ENCODE data around the gene RNU5D-1.
A peak's percentile ranks its signal among the peaks of the same experiment; 100 is the strongest.
"Not testable (repeated sequence)": the region's sequence is repeated elsewhere in the genome, so short reads cannot be mapped to it uniquely, and the experiment has no call there.

Gene RNU5D-1

DNA sequence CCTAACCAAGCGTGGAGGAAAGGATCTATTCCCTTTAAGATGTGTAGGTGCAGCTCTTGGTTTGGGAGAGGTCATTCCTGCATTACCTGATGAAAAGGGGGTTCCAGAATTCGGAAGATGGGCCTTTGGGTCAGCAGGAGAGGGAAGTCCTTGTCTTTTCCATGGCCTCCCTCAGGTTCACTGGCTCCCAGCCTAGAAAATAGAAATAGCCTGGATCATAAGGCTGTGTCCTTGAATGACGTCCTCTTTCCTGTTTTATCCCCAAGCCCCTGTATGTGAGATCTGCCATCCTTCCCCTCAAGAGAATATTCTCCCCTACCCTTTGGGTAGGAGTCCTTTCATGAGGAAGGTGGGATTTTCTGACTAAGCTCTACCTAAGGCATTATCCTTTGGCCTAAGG, 29.9 kb upstream of the RNU5D-1 start:
- H3K4me3 ChIP-seq (ENCODE audit: extremely low read depth, insufficient read depth, low read length, poor library complexity, severe bottlenecking): no peak overlapping the region
- H3K9me3 ChIP-seq (ENCODE audit: control insufficient read depth, low read length): no peaks in the 10 kb centered on the region
- 87 to 100% methylated on average over 2 to 3 of the region's 3 CpGs for WGBS, 2 experiments (ENCODE audit: insufficient coverage in 2 of 2)
- no peak overlapping the region for H3K27ac ChIP-seq (ENCODE audit: low read depth, low read length, severe bottlenecking)
- H3K4me1 ChIP-seq (ENCODE audit: control insufficient read depth, insufficient read depth, low read length, poor library complexity, severe bottlenecking): no peaks in the 10 kb centered on the region
- H3K36me3 ChIP-seq (ENCODE audit: control insufficient read depth, insufficient read depth, low read length): peaks cover 96% of the 10 kb centered on the region

DNA sequence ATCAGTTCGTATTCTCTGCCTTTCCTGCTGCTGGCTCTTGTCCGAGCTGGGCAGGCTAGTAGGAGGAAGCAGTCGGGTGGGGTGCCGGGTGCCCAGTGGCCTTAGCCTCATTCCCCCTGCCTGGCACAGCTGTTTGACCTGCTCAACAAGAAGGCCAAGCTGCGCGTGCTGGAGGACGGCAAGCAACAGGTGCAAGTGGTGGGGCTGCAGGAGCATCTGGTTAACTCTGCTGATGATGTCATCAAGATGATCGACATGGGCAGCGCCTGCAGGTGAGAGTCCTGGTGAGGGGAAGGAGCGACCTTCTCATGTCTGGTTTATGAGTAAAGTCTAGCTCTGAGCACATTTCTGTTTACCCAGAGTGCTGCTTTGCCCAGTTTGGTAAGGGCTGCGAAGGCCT, 28.1 kb upstream of the RNU5D-1 start:
- Histone ChIP-seq H3K9me3 (ENCODE audit: control insufficient read depth, low read length) (no peaks in the 10 kb centered on the region), H3K27ac (ENCODE audit: low read depth, low read length, severe bottlenecking) (no peak overlapping the region), H3K4me3 (ENCODE audit: extremely low read depth, insufficient read depth, low read length, poor library complexity, severe bottlenecking) (no peak overlapping the region), H3K4me1 (ENCODE audit: control insufficient read depth, insufficient read depth, low read length, poor library complexity, severe bottlenecking) (no peaks in the 10 kb centered on the region), H3K36me3 (ENCODE audit: control insufficient read depth, insufficient read depth, low read length) (peaks cover 96% of the 10 kb centered on the region)
- 85 to 88% methylated on average over 10 to 11 of the region's 11 CpGs for WGBS, 2 experiments (ENCODE audit: insufficient coverage in 2 of 2)

DNA sequence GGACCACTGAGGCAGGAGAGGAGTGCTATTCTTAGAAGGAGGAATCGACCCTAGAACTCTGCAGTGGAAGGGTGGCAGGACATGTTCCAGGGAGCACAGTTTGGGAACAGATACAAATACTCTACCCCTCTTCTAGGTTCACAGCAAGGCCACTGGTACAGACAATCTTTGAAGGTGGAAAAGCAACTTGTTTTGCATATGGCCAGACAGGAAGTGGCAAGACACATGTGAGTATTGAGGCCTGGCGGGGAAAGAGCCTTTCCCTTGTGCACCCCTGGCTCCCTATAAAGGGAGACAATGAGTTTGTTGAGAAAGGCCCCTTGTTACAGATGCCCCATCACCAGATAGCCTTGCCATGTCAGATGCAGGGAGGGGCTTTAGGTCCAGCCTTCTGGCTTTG, 26.4 kb upstream of the RNU5D-1 start:
- Histone ChIP-seq H3K27ac (ENCODE audit: low read depth, low read length, severe bottlenecking) (no peak overlapping the region), H3K4me3 (ENCODE audit: extremely low read depth, insufficient read depth, low read length, poor library complexity, severe bottlenecking) (no peak overlapping the region), H3K9me3 (ENCODE audit: control insufficient read depth, low read length) (no peaks in the 10 kb centered on the region), H3K36me3 (ENCODE audit: control insufficient read depth, insufficient read depth, low read length) (peaks cover 94% of the 10 kb centered on the region), H3K4me1 (ENCODE audit: control insufficient read depth, insufficient read depth, low read length, poor library complexity, severe bottlenecking) (no peaks in the 10 kb centered on the region)
- 85 to 100% methylated on average over 2 of the region's 2 CpGs for WGBS, 2 experiments (ENCODE audit: insufficient coverage in 2 of 2)

DNA sequence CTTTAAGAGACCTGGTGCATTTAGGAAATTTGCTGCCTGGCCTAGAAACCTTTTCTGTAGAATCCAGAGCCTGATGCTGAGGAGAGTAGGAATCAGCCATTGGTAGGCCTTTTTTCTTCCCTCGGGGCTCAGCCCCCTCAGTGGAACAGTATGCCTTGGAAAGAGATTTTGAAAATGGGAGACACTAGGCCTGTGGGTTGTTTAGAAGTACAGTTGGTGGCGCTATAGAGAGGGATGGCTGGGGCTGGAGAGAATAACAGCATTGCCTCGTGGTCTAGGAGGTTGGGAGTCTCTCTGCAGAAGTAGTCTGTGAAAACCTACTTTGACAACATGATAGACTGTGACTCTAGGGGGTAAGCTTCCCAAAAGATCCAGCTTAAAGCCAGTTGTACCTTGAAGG, 16.9 kb upstream of the RNU5D-1 start:
- Histone ChIP-seq H3K36me3 (ENCODE audit: control insufficient read depth, insufficient read depth, low read length) (peaks cover 88% of the 10 kb centered on the region), H3K4me3 (ENCODE audit: extremely low read depth, insufficient read depth, low read length, poor library complexity, severe bottlenecking) (no peak overlapping the region), H3K9me3 (ENCODE audit: control insufficient read depth, low read length) (no peaks in the 10 kb centered on the region), H3K27ac (ENCODE audit: low read depth, low read length, severe bottlenecking) (no peak overlapping the region), H3K4me1 (ENCODE audit: control insufficient read depth, insufficient read depth, low read length, poor library complexity, severe bottlenecking) (no peaks in the 10 kb centered on the region)
- WGBS, 2 experiments (ENCODE audit: insufficient coverage in 2 of 2): 94 to 100% methylated on average over 2 to 3 of the region's 3 CpGs

DNA sequence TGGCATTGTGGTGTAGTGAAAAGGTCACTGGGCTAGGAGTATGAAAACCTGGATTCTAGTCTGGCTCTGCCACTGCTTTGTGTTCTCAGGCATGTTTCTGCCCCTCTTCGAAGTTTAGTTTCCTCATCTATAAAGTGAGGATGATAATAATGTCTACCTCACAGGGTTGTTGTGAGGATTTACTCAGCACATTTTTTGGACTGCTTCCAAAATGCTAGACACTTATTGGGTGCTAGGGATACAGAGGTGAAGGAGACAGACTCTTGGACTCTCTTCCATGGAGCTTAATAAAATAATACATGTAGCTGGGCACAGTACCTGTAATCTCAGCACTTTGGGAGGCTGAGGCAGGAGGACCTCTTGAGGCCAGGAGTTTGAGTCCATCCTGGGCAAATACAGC, 12.2 kb upstream of the RNU5D-1 start:
- H3K4me3 ChIP-seq (ENCODE audit: extremely low read depth, insufficient read depth, low read length, poor library complexity, severe bottlenecking): no peak overlapping the region
- H3K4me1 ChIP-seq (ENCODE audit: control insufficient read depth, insufficient read depth, low read length, poor library complexity, severe bottlenecking): peaks cover 6% of the 10 kb centered on the region
- WGBS, 2 experiments (ENCODE audit: insufficient coverage in 2 of 2): 100% methylated on average over 1 of the region's 1 CpG; no CpG with 5 or more reads in 1 of the 2 experiments
- peaks cover 67% of the 10 kb centered on the region for H3K36me3 ChIP-seq (ENCODE audit: control insufficient read depth, insufficient read depth, low read length)
- H3K9me3 ChIP-seq (ENCODE audit: control insufficient read depth, low read length): no peaks in the 10 kb centered on the region
- no peak overlapping the region for H3K27ac ChIP-seq (ENCODE audit: low read depth, low read length, severe bottlenecking)

DNA sequence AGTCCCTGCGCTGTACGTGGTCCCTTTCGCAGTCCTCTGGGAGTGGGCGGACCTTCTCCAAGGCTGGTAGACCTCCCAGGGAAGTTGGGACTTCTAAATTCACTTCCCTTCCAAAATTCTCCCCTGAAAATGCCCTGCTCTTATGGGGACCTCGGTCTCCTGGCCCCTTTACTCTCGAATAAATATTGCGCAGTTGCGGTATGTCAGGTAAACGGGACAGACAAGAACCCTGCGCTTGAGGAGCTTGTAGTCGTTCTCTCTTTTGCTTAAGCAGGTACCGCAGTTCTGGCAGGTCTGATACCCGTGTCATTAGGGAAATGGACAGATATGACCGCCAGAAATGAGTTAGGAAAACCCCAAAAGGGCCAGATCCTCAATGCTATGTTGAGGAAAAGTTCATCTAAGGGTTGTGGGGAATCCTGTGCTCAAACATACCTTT, 9.2 kb upstream of the RNU5D-1 start:
- H3K36me3 ChIP-seq (ENCODE audit: control insufficient read depth, insufficient read depth, low read length): peaks cover 38% of the 10 kb centered on the region
- H3K4me3 ChIP-seq (ENCODE audit: extremely low read depth, insufficient read depth, low read length, poor library complexity, severe bottlenecking): peak overlapping the region; percentile 78
- WGBS, 2 experiments (ENCODE audit: insufficient coverage in 2 of 2): 2 to 3% methylated on average over 11 to 14 of the region's 14 CpGs
- peaks cover 6% of the 10 kb centered on the region for H3K4me1 ChIP-seq (ENCODE audit: control insufficient read depth, insufficient read depth, low read length, poor library complexity, severe bottlenecking)
- H3K27ac ChIP-seq (ENCODE audit: low read depth, low read length, severe bottlenecking): peak overlapping the region; percentile 11
- no peaks in the 10 kb centered on the region for H3K9me3 ChIP-seq (ENCODE audit: control insufficient read depth, low read length)

DNA sequence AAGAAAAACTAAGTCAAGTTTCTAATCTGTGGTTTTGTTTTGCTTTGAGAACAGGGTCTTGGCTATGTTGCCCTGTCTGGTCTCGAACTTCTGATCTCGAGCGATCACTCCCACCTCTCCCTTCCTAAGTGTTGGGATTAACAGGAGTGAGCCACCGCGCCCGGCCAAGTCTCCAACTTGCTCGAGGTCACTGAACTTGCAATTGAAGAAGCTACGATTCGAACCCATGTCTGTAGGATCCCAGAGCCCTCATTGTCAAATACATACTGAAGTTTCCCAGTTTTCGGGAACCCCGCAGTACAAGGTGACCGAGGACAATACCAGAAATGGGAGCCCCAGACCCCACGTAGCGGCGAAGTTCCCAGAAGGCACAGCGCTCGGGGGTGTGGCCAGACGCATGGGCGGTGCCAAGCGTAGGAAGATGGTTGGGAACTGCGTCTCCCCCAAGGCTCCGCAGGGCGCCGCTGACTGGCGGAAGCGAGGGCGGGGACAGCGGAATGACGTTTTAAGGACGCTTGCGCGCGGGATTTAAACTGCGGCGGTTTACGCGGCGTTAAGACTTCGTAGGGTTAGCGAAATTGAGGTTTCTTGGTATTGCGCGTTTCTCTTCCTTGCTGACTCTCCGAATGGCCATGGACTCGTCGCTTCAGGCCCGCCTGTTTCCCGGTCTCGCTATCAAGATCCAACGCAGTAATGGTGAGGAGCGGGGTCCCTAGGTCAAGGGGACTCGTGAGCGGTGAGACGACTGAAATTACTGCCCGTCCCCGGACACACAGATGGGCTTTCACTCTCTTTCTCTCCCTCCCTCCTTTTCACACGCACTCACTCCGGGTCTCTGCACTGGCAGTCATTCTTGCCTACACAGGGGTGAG, 8.6 kb upstream of the RNU5D-1 start, which contains the start of gene KIF2C:
KIF2C (plus strand) TSS at position 531 of the 872 bp plus-strand sequence; CDS start at position 627, 96 bp downstream.
- Histone ChIP-seq H3K9me3 (ENCODE audit: control insufficient read depth, low read length) (no peaks in the 10 kb centered on the region), H3K4me1 (ENCODE audit: control insufficient read depth, insufficient read depth, low read length, poor library complexity, severe bottlenecking) (peaks cover 6% of the 10 kb centered on the region), H3K36me3 (ENCODE audit: control insufficient read depth, insufficient read depth, low read length) (peaks cover 33% of the 10 kb centered on the region), H3K4me3 (ENCODE audit: extremely low read depth, insufficient read depth, low read length, poor library complexity, severe bottlenecking) (peak within 1 kb of the TSS; percentile 78), H3K27ac (ENCODE audit: low read depth, low read length, severe bottlenecking) (peak within 1 kb of the TSS; percentile 11)
- 4 to 6% methylated on average over 37 to 57 of the region's 57 CpGs for WGBS, 2 experiments (ENCODE audit: insufficient coverage in 2 of 2)

DNA sequence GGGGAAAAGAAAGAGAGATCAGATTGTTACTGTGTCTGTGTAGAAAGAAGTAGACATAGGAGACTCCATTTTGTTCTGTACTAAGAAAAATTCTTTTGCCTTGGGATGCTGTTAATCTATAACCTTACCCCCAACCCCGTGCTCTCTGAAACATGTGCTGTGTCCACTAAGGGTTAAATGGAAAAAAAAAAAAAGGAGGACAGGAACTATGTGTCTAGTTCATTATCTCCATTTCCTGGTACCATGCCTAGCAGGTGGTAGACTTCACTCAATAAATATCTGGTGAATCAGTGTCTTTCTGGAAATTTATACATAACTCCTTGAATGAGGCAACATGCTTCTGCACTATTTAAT, 8.0 kb upstream of the RNU5D-1 start:
- Histone ChIP-seq H3K4me3 (ENCODE audit: extremely low read depth, insufficient read depth, low read length, poor library complexity, severe bottlenecking) (peak overlapping the region; percentile 78), H3K36me3 (ENCODE audit: control insufficient read depth, insufficient read depth, low read length) (peaks cover 27% of the 10 kb centered on the region)
- WGBS, 2 experiments (ENCODE audit: insufficient coverage in 2 of 2): no CpG with 5 or more reads among the region's 1 CpG
- H3K4me1 ChIP-seq (ENCODE audit: control insufficient read depth, insufficient read depth, low read length, poor library complexity, severe bottlenecking); H3K27ac ChIP-seq (ENCODE audit: low read depth, low read length, severe bottlenecking); H3K9me3 ChIP-seq (ENCODE audit: control insufficient read depth, low read length): not testable (repeated sequence)

DNA sequence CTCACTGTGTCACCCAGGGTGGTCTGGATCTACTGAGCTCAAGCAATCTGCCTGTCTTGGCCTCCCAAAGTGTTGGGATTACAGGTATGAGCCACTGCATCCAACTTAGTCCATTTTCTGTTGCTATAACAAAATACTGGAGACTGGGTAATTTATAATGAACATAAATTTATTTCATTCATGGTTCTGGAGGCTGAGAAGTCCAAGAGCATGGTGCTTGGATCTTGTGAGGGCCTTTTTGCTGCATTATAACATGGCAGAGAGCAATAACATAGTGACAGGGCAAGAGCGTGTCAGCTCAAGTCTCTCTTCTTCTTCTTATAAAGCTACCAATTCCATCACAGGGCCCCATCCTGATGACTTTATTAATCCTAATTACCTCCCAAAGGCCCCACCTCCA, 5.0 kb upstream of the RNU5D-1 start:
- Histone ChIP-seq H3K4me3 (ENCODE audit: extremely low read depth, insufficient read depth, low read length, poor library complexity, severe bottlenecking) (no peak overlapping the region), H3K27ac (ENCODE audit: low read depth, low read length, severe bottlenecking) (no peak overlapping the region), H3K4me1 (ENCODE audit: control insufficient read depth, insufficient read depth, low read length, poor library complexity, severe bottlenecking) (peaks cover 4% of the 10 kb centered on the region), H3K9me3 (ENCODE audit: control insufficient read depth, low read length) (no peaks in the 10 kb centered on the region), H3K36me3 (ENCODE audit: control insufficient read depth, insufficient read depth, low read length) (peaks cover 4% of the 10 kb centered on the region)
- WGBS, 2 experiments (ENCODE audit: insufficient coverage in 2 of 2): no CpG with 5 or more reads among the region's 1 CpG

DNA sequence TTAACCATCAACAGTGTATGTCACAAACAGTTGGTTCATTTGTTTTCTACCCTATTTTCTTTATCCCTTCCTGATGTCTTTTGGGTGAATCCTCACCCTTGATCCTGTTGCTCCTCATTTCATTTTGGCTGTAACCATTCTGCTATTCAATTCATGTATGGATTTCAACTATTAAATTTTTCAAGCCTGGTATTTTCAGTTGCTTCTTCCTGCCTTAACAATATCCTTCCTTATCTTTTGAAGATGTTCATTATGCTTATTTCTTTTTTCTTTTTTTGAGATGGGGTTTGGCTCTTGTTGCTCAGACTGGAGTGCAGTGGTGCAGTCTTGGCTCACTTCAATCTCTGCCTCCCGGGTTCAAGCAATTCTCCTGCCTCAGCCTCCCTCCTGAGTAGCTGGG, 2.8 kb upstream of the RNU5D-1 start:
- no peak overlapping the region for H3K27ac ChIP-seq (ENCODE audit: low read depth, low read length, severe bottlenecking)
- no peaks in the 10 kb centered on the region for H3K4me1 ChIP-seq (ENCODE audit: control insufficient read depth, insufficient read depth, low read length, poor library complexity, severe bottlenecking)
- 100% methylated on average over 1 of the region's 1 CpG; no CpG with 5 or more reads in 1 of the 2 experiments for WGBS, 2 experiments (ENCODE audit: insufficient coverage in 2 of 2)
- H3K9me3 ChIP-seq (ENCODE audit: control insufficient read depth, low read length): no peaks in the 10 kb centered on the region
- H3K36me3 ChIP-seq (ENCODE audit: control insufficient read depth, insufficient read depth, low read length): no peaks in the 10 kb centered on the region
- no peak overlapping the region for H3K4me3 ChIP-seq (ENCODE audit: extremely low read depth, insufficient read depth, low read length, poor library complexity, severe bottlenecking)

DNA sequence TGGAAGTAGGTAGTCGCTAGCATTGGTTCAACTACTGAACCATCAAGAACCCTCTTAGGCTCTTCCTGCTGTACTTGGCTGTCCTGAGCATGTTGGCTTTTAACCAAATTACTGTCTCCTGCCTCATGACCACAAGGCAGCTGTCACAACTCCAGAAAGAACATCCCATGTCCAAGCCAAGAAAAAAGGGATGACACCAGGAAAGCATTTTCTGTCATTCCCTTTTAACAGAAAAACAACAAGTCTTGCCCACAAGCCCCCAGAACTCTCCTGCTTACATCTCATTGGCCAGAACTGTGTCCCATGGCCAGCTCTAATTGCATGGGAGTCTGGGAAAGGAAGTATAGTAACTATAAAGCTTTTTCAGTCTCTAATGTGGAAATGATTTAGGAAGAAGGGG, 2.4 kb upstream of the RNU5D-1 start:
- no peaks in the 10 kb centered on the region for H3K9me3 ChIP-seq (ENCODE audit: control insufficient read depth, low read length)
- no peak overlapping the region for H3K27ac ChIP-seq (ENCODE audit: low read depth, low read length, severe bottlenecking)
- WGBS, 2 experiments (ENCODE audit: insufficient coverage in 2 of 2): 100% methylated on average over 1 of the region's 1 CpG; no CpG with 5 or more reads in 1 of the 2 experiments
- no peak overlapping the region for H3K4me3 ChIP-seq (ENCODE audit: extremely low read depth, insufficient read depth, low read length, poor library complexity, severe bottlenecking)
- H3K4me1 ChIP-seq (ENCODE audit: control insufficient read depth, insufficient read depth, low read length, poor library complexity, severe bottlenecking): no peaks in the 10 kb centered on the region
- no peaks in the 10 kb centered on the region for H3K36me3 ChIP-seq (ENCODE audit: control insufficient read depth, insufficient read depth, low read length)

Data from mesodermal cell (in vitro differentiated cells).